Measurements from ENCODE around the gene ZNF385B. TPM values are rescaled to one million over a fixed set of nuclear protein-coding genes. Genes with fewer than 3 reads are reported as not detected.

Gene ZNF385B
- total RNA-seq, 1 donor from 2014 or later: 1.9 TPM

GRCh38 chr2:179574061-179574519 lies 287.3 kb downstream of the ZNF385B start:
- no peaks in the 10 kb centered on the region for H3K4me1 Mint-ChIP-seq (ENCODE audit: unreplicated experiment)
- DNase-seq (ENCODE audit: extremely low spot score, unreplicated experiment): no peak
- H3K9me3 Mint-ChIP-seq: peaks cover 4% of the 10 kb centered on the region
- H3K36me3 Mint-ChIP-seq: no peaks in the 10 kb centered on the region
- no peaks in the 10 kb centered on the region for H3K27me3 Mint-ChIP-seq
- TF ChIP-seq CTCF (conservative IDR thresholded peaks at IDR 0.05): no peak
- no peak overlapping the region for H3K4me3 Mint-ChIP-seq
- H3K27ac Mint-ChIP-seq: no peak overlapping the region

GRCh38 chr2:179572544-179572943 lies 288.9 kb downstream of the ZNF385B start:
- Mint-ChIP-seq H3K4me1 (ENCODE audit: unreplicated experiment) (peaks cover 7% of the 10 kb centered on the region), H3K27ac (no peak overlapping the region), H3K4me3 (no peak overlapping the region), H3K36me3 (no peaks in the 10 kb centered on the region), H3K9me3 (peaks cover 4% of the 10 kb centered on the region), H3K27me3 (peaks cover 3% of the 10 kb centered on the region)
- DNase-seq (ENCODE audit: extremely low spot score, unreplicated experiment): no peak
- TF ChIP-seq CTCF (conservative IDR thresholded peaks at IDR 0.05): no peak

GRCh38 chr2:179571721-179572120 lies 289.7 kb downstream of the ZNF385B start:
- peaks cover 7% of the 10 kb centered on the region for H3K4me1 Mint-ChIP-seq (ENCODE audit: unreplicated experiment)
- no peak for DNase-seq (ENCODE audit: extremely low spot score, unreplicated experiment)
- H3K4me3 Mint-ChIP-seq: no peak overlapping the region
- H3K36me3 Mint-ChIP-seq: no peaks in the 10 kb centered on the region
- peaks cover 4% of the 10 kb centered on the region for H3K9me3 Mint-ChIP-seq
- TF ChIP-seq CTCF (conservative IDR thresholded peaks at IDR 0.05): no peak
- peaks cover 3% of the 10 kb centered on the region for H3K27me3 Mint-ChIP-seq
- no peak overlapping the region for H3K27ac Mint-ChIP-seq

GRCh38 chr2:179571252-179571651 lies 290.2 kb downstream of the ZNF385B start:
- no peak overlapping the region for H3K4me3 Mint-ChIP-seq
- no peak for TF ChIP-seq CTCF (conservative IDR thresholded peaks at IDR 0.05)
- H3K4me1 Mint-ChIP-seq (ENCODE audit: unreplicated experiment): peaks cover 7% of the 10 kb centered on the region
- peaks cover 3% of the 10 kb centered on the region for H3K27me3 Mint-ChIP-seq
- peaks cover 4% of the 10 kb centered on the region for H3K9me3 Mint-ChIP-seq
- no peaks in the 10 kb centered on the region for H3K36me3 Mint-ChIP-seq
- no peak overlapping the region for H3K27ac Mint-ChIP-seq
- DNase-seq (ENCODE audit: extremely low spot score, unreplicated experiment): no peak

GRCh38 chr2:179569831-179570233 lies 291.6 kb downstream of the ZNF385B start:
- no peak for TF ChIP-seq CTCF (conservative IDR thresholded peaks at IDR 0.05)
- no peaks in the 10 kb centered on the region for H3K36me3 Mint-ChIP-seq
- no peak overlapping the region for H3K4me3 Mint-ChIP-seq
- H3K27me3 Mint-ChIP-seq: peaks cover 3% of the 10 kb centered on the region
- DNase-seq (ENCODE audit: extremely low spot score, unreplicated experiment): no peak
- H3K4me1 Mint-ChIP-seq (ENCODE audit: unreplicated experiment): peaks cover 7% of the 10 kb centered on the region
- no peak overlapping the region for H3K27ac Mint-ChIP-seq
- H3K9me3 Mint-ChIP-seq: peaks cover 4% of the 10 kb centered on the region

GRCh38 chr2:179565807-179566206 lies 295.6 kb downstream of the ZNF385B start:
- Mint-ChIP-seq H3K9me3 (no peaks in the 10 kb centered on the region), H3K4me3 (no peak overlapping the region), H3K27ac (no peak overlapping the region), H3K36me3 (no peaks in the 10 kb centered on the region), H3K27me3 (peaks cover 6% of the 10 kb centered on the region), H3K4me1 (ENCODE audit: unreplicated experiment) (peaks cover 22% of the 10 kb centered on the region)
- DNase-seq (ENCODE audit: extremely low spot score, unreplicated experiment): no peak
- TF ChIP-seq CTCF (conservative IDR thresholded peaks at IDR 0.05): no peak

All from type B pancreatic cell (in vitro differentiated cells).